ENCODE results near the gene MICAL1.

MICAL1 gene

DNA sequence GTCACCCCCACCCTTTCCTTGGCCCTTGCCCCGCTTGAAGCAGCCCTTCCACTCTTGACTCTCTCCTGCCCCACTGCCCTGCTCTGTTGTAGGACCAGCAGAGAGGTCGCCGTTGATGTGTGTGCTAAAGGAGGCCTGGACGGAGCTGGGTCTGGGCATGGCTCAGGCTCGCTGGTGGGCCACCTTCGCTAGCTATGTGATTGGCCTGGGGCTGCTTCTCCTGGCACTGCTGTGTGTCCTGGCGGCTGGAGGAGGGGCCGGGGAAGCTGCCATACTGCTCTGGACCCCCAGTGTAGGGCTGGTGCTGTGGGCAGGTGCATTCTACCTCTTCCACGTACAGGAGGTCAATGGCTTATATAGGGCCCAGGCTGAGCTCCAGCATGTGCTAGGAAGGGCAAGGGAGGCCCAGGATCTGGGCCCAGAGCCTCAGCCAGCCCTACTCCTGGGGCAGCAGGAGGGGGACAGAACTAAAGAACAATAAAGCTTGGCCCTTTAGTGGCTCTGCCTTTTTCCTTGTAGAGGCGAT is 12.1 kb downstream of the MICAL1 start:
- FAIRE-seq (no peak), DNase-seq (ENCODE audit: insufficient read length, low spot score) (no peak)
- TF ChIP-seq POLR2A (IDR thresholded peaks at IDR 0.05; ENCODE audit: low read depth, low read length): no peak

DNA sequence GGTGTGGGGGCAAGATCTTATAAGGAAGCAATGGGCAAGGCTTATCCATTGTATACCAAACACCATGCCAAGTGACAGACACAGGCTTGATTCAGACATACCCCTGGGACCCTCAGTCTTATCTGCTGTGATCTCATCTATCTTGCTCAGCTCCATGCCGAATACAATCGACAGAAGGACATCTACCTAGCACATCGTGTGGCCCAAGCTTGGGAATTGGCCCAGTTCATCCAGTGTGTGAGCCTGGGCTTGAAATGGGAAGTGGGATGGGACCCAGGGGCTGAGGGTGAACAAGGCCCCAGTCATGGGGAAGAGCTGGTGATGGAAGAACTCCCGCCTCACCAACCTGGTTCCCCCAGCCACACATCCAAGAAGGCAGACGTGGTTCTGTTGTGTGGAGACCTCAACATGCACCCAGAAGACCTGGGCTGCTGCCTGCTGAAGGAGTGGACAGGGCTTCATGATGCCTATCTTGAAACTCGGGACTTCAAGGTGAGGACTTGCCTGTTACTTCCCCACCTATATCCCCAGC is 13.1 kb downstream of the MICAL1 start:
- DNase-seq (ENCODE audit: insufficient read length, low spot score): no peak
- no peak for TF ChIP-seq POLR2A (IDR thresholded peaks at IDR 0.05; ENCODE audit: low read depth, low read length)
- FAIRE-seq: no peak

DNA sequence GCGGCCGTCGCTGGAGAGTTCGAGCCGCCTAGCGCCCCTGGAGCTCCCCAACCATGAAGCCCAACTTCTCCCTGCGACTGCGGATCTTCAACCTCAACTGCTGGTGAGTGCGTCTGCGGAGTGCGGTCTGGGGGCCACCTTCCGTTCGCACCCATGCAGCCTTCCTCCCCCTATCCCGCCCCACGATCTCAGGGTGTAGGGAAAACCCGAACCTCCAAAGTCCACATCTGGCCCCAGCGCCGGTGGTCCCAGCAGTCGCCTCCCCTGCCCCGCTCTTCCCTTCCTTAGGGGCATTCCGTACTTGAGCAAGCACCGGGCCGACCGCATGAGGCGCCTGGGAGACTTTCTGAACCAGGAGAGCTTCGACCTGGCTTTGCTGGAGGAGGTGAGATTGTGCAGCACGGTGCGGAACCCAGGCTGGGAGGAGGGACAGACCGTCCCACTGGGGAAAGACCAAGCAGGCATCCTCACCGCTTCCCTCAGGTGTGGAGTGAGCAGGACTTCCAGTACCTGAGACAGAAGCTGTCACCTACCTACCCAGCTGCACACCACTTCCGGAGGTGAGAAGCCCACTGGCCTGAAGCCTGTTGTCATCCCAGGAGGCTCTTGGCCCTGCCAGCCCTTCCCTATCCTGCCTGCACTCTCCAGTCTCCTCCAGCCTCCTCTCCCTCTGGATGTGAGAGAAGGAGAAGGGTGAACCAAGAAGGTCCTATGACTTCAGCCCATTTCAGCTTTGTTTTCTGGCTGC is 14.3 kb downstream of the MICAL1 start:
- no peak for TF ChIP-seq POLR2A (IDR thresholded peaks at IDR 0.05; ENCODE audit: low read depth, low read length)
- DNase-seq (ENCODE audit: insufficient read length, low spot score): no peak
- FAIRE-seq: no peak

DNA sequence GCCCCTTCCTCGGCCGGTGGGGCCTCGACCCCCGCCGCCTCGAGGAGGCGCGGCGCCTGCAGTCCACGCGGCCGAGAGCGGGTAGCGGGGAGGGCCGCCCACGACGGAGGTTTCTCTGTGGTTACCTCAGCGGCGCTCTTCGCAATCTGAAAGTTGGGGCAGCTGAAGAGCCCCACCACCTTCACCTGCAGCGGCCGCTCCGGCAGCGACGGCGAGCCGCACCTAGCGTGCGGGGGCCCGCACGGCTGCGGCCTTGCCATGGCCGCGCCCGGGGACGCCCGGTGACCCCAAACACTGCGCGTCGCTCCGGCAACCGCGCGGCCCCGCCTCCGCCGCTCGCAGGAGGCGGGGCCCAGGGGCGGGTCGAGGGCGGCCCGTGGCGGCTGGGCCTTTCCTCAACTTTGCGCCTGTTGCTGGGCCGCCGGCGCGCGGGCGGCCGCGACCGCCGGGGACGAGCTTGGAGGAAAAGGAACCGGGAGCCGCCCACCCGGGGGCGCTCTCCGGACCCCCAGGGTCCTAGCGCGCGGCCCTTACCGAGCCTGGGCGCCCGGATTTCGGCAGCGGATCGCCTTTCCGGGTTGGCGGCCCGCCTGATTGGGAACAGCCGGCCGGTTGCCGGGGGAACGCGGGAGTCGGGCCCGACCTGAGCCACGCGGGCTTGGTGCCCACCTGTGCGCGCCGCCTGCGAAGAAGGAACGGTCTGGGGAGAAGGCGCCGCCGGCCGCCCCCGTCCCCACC is 15.1 kb downstream of the MICAL1 start, which contains the start of the genes PPIL6 and SMPD2:
PPIL6 (minus strand) TSS at position 298 of the 738 bp plus-strand sequence; CDS start at position 260, 38 bp downstream.
SMPD2 (plus strand) TSS at position 394 of the 738 bp plus-strand sequence. CDS start 398 bp downstream, outside the sequence.
- DNase-seq (ENCODE audit: insufficient read length, low spot score): peak; percentile 72
- TF ChIP-seq POLR2A (IDR thresholded peaks at IDR 0.05; ENCODE audit: low read depth, low read length): peak; percentile 43; the same call in 1 of the 2 replicates
- no peak for FAIRE-seq

DNA sequence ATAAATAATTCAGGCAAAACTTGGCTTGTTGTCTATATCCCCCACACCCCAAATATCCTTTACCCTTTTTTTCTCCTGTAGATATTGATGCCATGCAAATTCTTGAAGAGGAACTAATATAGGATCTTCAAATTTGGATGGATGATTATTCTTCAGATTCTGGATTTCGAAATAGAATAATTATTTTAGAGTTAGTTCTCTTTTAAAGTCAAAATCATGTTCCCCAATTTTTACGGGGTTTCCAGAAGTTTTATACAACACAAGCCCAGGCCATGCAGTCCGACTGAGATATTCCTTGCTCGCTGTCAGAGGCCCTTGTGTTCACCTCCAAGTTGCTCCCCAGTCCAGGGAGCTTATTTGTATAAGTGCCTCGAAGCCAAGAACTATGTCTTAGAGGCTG is 19.5 kb downstream of the MICAL1 start:
- DNase-seq (ENCODE audit: insufficient read length, low spot score) (no peak), FAIRE-seq (no peak)
- TF ChIP-seq POLR2A (IDR thresholded peaks at IDR 0.05; ENCODE audit: low read depth, low read length): no peak

DNA sequence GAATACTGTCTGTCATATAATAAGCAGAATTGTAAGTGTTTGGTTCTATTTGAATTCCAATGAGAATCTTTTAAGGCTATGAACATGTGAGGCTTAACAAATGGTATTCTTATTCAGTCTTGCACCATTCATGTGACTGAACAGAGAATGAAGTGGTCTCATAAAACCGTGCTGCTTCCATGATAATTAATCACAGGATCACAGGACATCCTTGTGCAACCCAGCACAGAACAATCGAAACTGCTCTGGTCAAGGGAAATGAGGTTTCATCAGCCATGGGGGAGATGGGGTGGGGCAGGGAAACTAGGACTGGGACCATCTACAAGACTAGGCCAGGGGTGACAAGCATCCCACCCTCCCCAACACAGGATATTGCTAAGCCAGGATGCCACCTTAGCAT is 21.1 kb downstream of the MICAL1 start:
- DNase-seq (ENCODE audit: insufficient read length, low spot score) (no peak), FAIRE-seq (no peak)
- no peak for TF ChIP-seq POLR2A (IDR thresholded peaks at IDR 0.05; ENCODE audit: low read depth, low read length)

DNA sequence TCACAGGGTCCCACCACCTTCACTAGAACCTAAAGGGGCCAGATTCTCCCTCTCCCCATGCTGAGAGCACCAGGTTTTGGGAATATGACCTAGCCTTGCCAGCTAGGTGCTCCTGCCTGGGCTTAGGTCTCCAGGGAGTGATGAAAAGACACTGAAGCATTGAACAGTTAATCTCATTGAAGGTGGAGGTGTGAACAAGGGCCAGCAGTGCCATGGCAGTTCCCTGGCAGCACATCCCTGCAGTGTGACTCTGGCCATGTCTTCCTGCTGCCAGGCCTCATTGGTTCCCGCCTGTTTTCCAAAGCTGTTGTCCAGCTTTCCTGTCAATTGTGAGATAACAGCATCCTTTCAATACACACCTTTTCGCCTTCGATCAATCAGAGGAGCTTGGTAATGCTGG is 26.1 kb downstream of the MICAL1 start:
- DNase-seq (ENCODE audit: insufficient read length, low spot score): no peak
- no peak for TF ChIP-seq POLR2A (IDR thresholded peaks at IDR 0.05; ENCODE audit: low read depth, low read length)
- no peak for FAIRE-seq

DNA sequence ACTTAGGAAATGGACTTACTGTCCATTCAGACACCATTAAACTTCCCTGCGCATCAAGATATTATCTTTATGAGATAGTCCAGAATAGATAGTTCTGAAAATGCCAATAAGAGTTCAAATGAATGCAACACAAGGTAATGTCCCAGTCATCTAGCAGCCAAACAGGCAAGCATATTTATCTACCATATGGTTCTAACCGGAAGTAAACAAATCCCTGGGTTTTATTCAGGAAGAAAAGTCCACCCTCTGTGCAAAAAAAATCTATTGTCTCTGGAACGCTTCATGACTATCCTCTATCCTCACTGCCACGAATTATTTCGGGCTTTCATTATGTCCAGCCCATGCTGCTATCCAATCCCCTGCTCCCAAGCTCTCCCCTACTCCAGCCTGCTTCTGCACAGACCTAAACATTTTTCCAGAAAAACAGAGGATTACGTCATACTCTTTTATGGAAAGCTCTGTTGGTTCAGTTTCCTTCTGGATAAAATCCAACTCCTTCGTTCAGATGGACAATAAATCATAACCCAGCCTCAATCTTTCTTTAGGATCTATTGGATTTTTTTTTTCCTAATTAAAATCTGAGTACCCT is 26.6 kb downstream of the MICAL1 start:
- FAIRE-seq (no peak), DNase-seq (ENCODE audit: insufficient read length, low spot score) (no peak)
- no peak for TF ChIP-seq POLR2A (IDR thresholded peaks at IDR 0.05; ENCODE audit: low read depth, low read length)

DNA sequence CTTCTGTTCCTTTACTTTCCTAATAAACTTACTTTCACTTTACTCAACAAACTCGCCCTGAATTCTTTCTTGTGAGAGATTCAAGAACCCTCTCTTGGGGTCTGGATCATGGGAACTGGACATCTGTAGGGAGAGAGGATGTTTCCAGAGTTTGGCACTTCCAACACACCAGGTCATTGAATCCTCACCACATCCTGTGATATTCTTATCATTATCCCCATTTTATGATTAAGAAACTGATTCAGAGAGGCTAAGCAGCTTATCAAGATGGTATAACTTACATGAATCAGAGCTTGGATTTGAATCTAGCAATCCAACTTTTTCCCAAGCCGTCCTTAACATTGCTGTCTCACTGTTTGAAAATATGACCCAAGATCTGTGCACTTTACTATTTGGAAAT is 30.6 kb downstream of the MICAL1 start:
- no peak for TF ChIP-seq POLR2A (IDR thresholded peaks at IDR 0.05; ENCODE audit: low read depth, low read length)
- DNase-seq (ENCODE audit: insufficient read length, low spot score) (no peak), FAIRE-seq (no peak)

DNA sequence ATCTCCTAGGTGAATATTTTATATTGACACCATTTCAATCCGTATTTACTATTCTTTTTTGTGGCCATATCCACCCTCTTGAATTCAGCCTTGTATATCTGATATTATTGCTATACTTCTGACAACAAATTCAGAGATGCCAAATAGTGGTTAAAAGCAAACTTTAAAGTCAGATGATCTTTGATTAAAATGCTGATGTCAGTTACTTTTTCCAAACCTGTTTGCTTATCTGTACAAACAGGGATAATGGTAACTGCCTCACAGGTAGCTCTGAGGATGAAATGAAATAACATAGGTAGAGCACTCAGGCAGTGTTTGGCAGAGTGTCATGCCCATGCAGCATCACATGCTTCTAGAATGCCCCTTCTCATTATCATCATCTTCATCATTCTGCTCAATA is 34.4 kb downstream of the MICAL1 start:
- no peak for FAIRE-seq
- DNase-seq (ENCODE audit: insufficient read length, low spot score): no peak
- TF ChIP-seq POLR2A (IDR thresholded peaks at IDR 0.05; ENCODE audit: low read depth, low read length): no peak

DNA sequence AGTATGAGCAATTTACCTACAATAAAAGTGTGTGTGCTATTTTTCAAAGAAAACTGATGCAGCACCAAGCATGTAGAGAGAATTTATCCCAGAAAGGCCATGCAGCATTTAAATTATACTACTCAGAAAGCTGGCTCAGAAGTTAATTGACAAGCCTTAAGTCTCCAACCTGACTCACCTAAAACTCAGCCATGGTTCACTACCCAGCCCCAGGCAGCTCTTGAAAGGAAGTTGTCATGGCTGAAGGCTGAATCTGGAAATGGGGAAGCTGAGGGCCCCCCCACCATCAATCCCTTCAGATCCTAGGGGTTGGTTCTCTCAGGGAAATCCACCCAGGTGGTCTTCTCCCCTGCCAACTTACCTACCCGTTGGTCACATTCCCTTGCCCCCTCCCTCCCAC is 34.8 kb downstream of the MICAL1 start:
- no peak for TF ChIP-seq POLR2A (IDR thresholded peaks at IDR 0.05; ENCODE audit: low read depth, low read length)
- peak; percentile 20 for FAIRE-seq
- DNase-seq (ENCODE audit: insufficient read length, low spot score): no peak

DNA sequence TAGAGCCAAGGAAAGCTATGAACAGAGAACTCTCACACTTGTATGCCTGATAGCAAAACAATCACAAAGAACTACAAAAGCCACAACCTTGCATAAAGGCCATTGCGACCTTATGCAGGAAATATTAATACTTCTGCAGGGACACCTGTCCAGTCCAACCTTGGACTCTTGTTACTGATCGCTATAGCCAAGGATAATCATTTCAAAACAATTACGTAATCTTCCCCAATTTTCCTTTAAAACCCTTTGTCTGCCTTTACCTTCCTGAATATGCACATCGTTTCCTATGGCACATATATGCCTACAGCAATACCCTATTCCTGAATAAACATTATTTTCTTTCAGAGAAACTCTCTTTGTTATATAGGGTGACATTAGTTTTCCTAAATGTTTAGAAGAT is 37.9 kb downstream of the MICAL1 start:
- DNase-seq (ENCODE audit: insufficient read length, low spot score) (no peak), FAIRE-seq (no peak)
- TF ChIP-seq POLR2A (IDR thresholded peaks at IDR 0.05; ENCODE audit: low read depth, low read length): no peak

DNA sequence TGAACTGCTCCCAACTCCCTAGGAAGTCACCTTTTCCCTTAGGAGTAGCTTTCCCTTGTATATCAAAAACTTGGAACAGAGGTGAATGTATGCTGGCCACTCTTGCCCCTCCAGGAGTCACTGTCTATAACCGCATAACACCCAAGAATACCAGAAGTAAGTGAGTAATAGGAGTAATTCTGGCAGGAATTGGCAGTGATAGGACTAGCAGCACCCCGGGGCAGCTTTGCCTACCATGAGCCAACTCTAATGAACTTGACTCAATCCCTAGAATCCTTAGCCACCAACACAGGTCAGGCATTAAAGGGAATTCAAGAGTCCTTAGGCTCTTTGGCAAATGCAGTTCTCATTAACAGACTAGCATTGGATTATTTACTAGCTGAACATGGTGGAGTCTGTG is 44.5 kb downstream of the MICAL1 start:
- no peak for FAIRE-seq
- no peak for DNase-seq (ENCODE audit: insufficient read length, low spot score)
- TF ChIP-seq POLR2A (IDR thresholded peaks at IDR 0.05; ENCODE audit: low read depth, low read length): no peak

DNA sequence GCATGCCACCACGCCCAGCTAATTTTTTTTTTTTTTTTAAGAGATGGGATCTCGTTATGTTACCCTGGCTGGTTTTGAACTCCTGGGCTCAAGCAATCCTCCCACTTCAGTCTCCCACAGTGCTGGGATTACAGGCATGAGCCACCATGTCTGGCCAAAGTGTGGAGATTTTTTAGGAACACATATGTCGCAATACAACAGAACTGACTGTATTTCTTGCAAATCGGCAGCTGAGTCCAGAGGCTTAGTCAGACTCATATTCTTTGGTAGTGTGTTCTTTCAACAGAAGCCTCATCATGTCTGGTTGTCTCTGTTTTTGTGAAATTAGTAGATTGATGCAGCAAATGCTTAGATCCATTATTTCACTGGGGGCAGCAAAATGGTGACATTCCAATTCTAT is 49.4 kb downstream of the MICAL1 start:
- DNase-seq (ENCODE audit: insufficient read length, low spot score): no peak
- no peak for FAIRE-seq
- no peak for TF ChIP-seq POLR2A (IDR thresholded peaks at IDR 0.05; ENCODE audit: low read depth, low read length)

Data from H54 (cell line).